GM10248 (cell line): ENCODE data around the gene SPATA31D1.

Experiments
- CTCF ChIA-PET: fragments of 300-600 bp; sonication (Branson Sonifier 250); formaldehyde crosslinking; extraction: SDS; loops from one replicate; lab custom pipeline; 2021; ENCODE audit warnings: antibody characterized with exemption; lab: Yijun Ruan, JAX
- POLR2A ChIA-PET: fragments of 350-650 bp; sonication (Branson Sonifier 250); formaldehyde crosslinking; extraction: SDS; loops from one replicate; lab custom pipeline; 2020; ENCODE audit warnings: antibody characterized with exemption; lab: Yijun Ruan, JAX
- DNase-seq: peaks from one replicate; pipeline ENCODE4 v3.0.0; 2012; ENCODE audit errors: extremely low spot score
- CTCF ChIP-seq: IDR thresholded peaks from 2 replicates; pipeline ENCODE4 v1.5.1; 2012; ENCODE audit warnings: mild to moderate bottlenecking, low read depth; ENCODE audit errors: extremely low read depth, missing control alignments, control extremely low read depth

The SPATA31D1 gene

GRCh38 chr9:82012276-82012675 is 23.7 kb downstream of the SPATA31D1 start:
- ChIA-PET CTCF (no interaction called here), POLR2A (no interaction called here)
- no peak for DNase-seq
- TF ChIP-seq CTCF, result no peak

GRCh38 chr9:82020331-82020730 is 31.8 kb downstream of the SPATA31D1 start:
- POLR2A ChIA-PET, result no interaction called here
- DNase-seq, result no peak
- CTCF ChIA-PET, result interaction anchor here (1.2 kb wide), 1 partner anchor 53 kb away, joined by 3 read pairs; no protein-coding TSS in a partner anchor
- TF ChIP-seq CTCF, result no peak

- ChIA-PET CTCF (no interaction called here), POLR2A (no interaction called here)
- DNase-seq, result no peak
- no peak for TF ChIP-seq CTCF
These were observed 32.6 kb downstream of the SPATA31D1 start for GRCh38 chr9:82021198-82021597.

GRCh38 chr9:82022121-82022520 is 33.5 kb downstream of the SPATA31D1 start:
- ChIA-PET CTCF (no interaction called here), POLR2A (no interaction called here)
- no peak for DNase-seq
- no peak for TF ChIP-seq CTCF

GRCh38 chr9:82024908-82025307 is 36.3 kb downstream of the SPATA31D1 start:
- POLR2A ChIA-PET, result no interaction called here
- no peak for DNase-seq
- no peak for TF ChIP-seq CTCF
- CTCF ChIA-PET, result no interaction called here

- POLR2A ChIA-PET, result no interaction called here
- DNase-seq, result no peak
- TF ChIP-seq CTCF, result no peak
- CTCF ChIA-PET, result no interaction called here
These were observed 43.1 kb downstream of the SPATA31D1 start for GRCh38 chr9:82031538-82032280.
